ENCODE data around the gene SLC9A3. TPM values are rescaled to one million over a fixed set of nuclear protein-coding genes. Genes with fewer than 3 reads are reported as not detected.

SLC9A3 gene
- total and polyA plus RNA-seq, 2 of the 13 experiments (the other 11 are each of a cell fraction or from before 2014, with no cell fraction given), result 1.5 to 1.8 TPM

- WGBS (ENCODE audit: low lambda C conversion rate), result 12% methylated on average over 3 of the region's 3 CpGs
- in situ Hi-C loops (cut with HindIII; ENCODE audit: extremely low pct_ligation_motif_present, low pct_unique_long_range_greater_than_20kb), result no loop called here
- no peak overlapping the region for H3K4me3 ChIP-seq (replicated peaks in 1 of 3; ENCODE audit: insufficient read depth in 1 of 3, low read depth in 2 of 3, low read length in 3 of 3)
- H3K9ac ChIP-seq (ENCODE audit: insufficient read depth, low read depth, low read length), result no peak overlapping the region
- H3K4me2 ChIP-seq (ENCODE audit: low read depth, low read length), result no peak overlapping the region
- intact Hi-C loops (cut with micrococcal nuclease; ENCODE audit: unreplicated experiment), result no loop called here
- H2AFZ ChIP-seq (ENCODE audit: low read length), result no peak overlapping the region
- H3K36me3 ChIP-seq (replicated peaks in 1 of 2; ENCODE audit: control insufficient read depth in 1 of 2, insufficient read depth in 2 of 2, low read length in 2 of 2), result no peaks in the 10 kb centered on the region
- H4K20me1 ChIP-seq (ENCODE audit: insufficient read depth, low read length), result no peaks in the 10 kb centered on the region
- ATAC-seq, result no peak
- ChIA-PET POLR2A (no interaction called here), CTCF (ENCODE audit: low intra/inter-chr PET ratio, low total read pairs) (no interaction called here)
- H3K27me3 ChIP-seq (ENCODE audit: control insufficient read depth in 1 of 2, insufficient read depth in 2 of 2, low read length in 2 of 2), result peaks cover 0 to 55% of the 10 kb centered on the region in 2 experiments; a peak in 3 of 5 replicates
- H3K4me1 ChIP-seq (ENCODE audit: insufficient read depth, low read length), result peaks cover 18% of the 10 kb centered on the region
- no peak for DNase-seq (ENCODE audit: low spot score)
- TF ChIP-seq GZF1 (CRISPR knock-in tag; IDR thresholded peaks at IDR 0.05) (no peak), ZNF691 (CRISPR knock-in tag; IDR thresholded peaks at IDR 0.05; ENCODE audit: borderline replicate concordance, low read depth) (no peak), SP140L (CRISPR knock-in tag; IDR thresholded peaks at IDR 0.05; ENCODE audit: borderline replicate concordance) (no peak), FOXK1 (CRISPR knock-in tag; IDR thresholded peaks at IDR 0.05; ENCODE audit: borderline replicate concordance, low read depth) (no peak), ZSCAN29 (CRISPR knock-in tag; conservative IDR thresholded peaks at IDR 0.05) (no peak), TSC22D2 (CRISPR knock-in tag; IDR thresholded peaks at IDR 0.05; ENCODE audit: borderline replicate concordance) (no peak), ZNF256 (CRISPR knock-in tag; conservative IDR thresholded peaks at IDR 0.05) (no peak), FOXO1 (CRISPR knock-in tag; IDR thresholded peaks at IDR 0.05) (no peak)
- TF ChIP-seq, protein P1, sequence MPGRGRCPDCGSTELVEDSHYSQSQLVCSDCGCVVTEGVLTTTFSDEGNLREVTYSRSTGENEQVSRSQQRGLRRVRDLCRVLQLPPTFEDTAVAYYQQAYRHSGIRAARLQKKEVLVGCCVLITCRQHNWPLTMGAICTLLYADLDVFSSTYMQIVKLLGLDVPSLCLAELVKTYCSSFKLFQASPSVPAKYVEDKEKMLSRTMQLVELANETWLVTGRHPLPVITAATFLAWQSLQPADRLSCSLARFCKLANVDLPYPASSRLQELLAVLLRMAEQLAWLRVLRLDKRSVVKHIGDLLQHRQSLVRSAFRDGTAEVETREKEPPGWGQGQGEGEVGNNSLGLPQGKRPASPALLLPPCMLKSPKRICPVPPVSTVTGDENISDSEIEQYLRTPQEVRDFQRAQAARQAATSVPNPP (CRISPR knock-in tag; IDR thresholded peaks at IDR 0.05), result no peak
- H3K27ac ChIP-seq (ENCODE audit: extremely low read length, insufficient read depth, low read length), result no peak overlapping the region
- FAIRE-seq, result no peak
- H3K79me2 ChIP-seq (ENCODE audit: insufficient read depth, low read length), result no peaks in the 10 kb centered on the region
- no peaks in the 10 kb centered on the region for H3K9me3 ChIP-seq (ENCODE audit: low read length)
- no TSS peak for BruUV-seq (replicated peaks)
These were observed 7.3 kb downstream of the SLC9A3 start for GRCh38 chr5:516980-517379.

Measured in HepG2 (cell line).